Esophagus muscularis mucosa (tissue), 4 donors: ENCODE measurements around the gene HLCS. TPM values are rescaled to one million over a fixed set of nuclear protein-coding genes. Genes with fewer than 3 reads are reported as not detected.
A peak's percentile ranks its signal among the peaks of the same experiment; 100 is the strongest.

ENCODE experiments used
- DNase-seq: peaks from one replicate; pipeline ENCODE4 v3.0.0-alpha.2; 2017; ENCODE audit errors: extremely low spot score
- H3K27ac ChIP-seq, 4 donors: fragments of 200-600 bp; sonication (generic); replicated peaks in 1 of 4; 1 replicate in 3 of 4; 2 replicates in 1 of 4; pipeline ENCODE4 v1.5.1; 2016 to 2019; ENCODE audit warnings: mild to moderate bottlenecking in 1 of 4
- H3K27me3 ChIP-seq, 4 donors: fragments of 200-600 bp; sonication (generic); one replicate each; pipeline versions ENCODE4 v1.5.1 to v1.6.0; 2016 to 2019
- H3K36me3 ChIP-seq, 4 donors: fragments of 200-600 bp; sonication (generic); one replicate each; pipeline ENCODE4 v1.5.1; 2016 to 2019
- H3K4me1 ChIP-seq, 4 donors: fragments of 200-600 bp; sonication (generic); one replicate each; pipeline ENCODE4 v1.5.1; 2016 to 2019
- H3K4me3 ChIP-seq, 4 donors: fragments of 200-600 bp; sonication (generic); 1 replicate in 2 of 4; 2 replicates in 2 of 4; pipeline ENCODE4 v1.5.1; 2016 to 2019; ENCODE audit warnings: mild to moderate bottlenecking in 4 of 4, moderate library complexity in 1 of 4
- H3K9me3 ChIP-seq, 4 donors: fragments of 200-600 bp; sonication (generic); 1 replicate in 3 of 4; 2 replicates in 1 of 4; pipeline ENCODE4 v1.5.1; 2016 to 2019
- CTCF ChIP-seq, 3 experiments: fragments of 200-600 bp in 2 of 3; fragments of 450-650 bp in 1 of 3; sonication (generic) in 2 of 3; IDR thresholded peaks; one replicate each; pipeline ENCODE4 v1.5.1; 2017 to 2019; ENCODE audit warnings: antibody characterized with exemption in 3 of 3, mild to moderate bottlenecking in 2 of 3, moderate library complexity in 1 of 3
- EP300 ChIP-seq: sonication (generic); formaldehyde crosslinking; IDR thresholded peaks from one replicate; pipeline ENCODE4 v1.6.1; 2017; ENCODE audit warnings: antibody characterized with exemption
- POLR2A ChIP-seq: fragments of 450-650 bp; IDR thresholded peaks from one replicate; pipeline ENCODE4 v1.6.1; 2017; ENCODE audit warnings: antibody characterized with exemption, moderate library complexity, mild to moderate bottlenecking, low read depth
- POLR2AphosphoS5 ChIP-seq, 2 donors: sonication (generic); formaldehyde crosslinking; IDR thresholded peaks; one replicate each; pipeline ENCODE4 v1.6.1; 2017; ENCODE audit warnings: antibody characterized with exemption in 2 of 2
- WGBS: methylation state at CpG from one replicate; pipeline ENCODE4 v1.1.5; 2018; 5-methylcytosine and 5-hydroxymethylcytosine counted together
- intact Hi-C: fragments of 100-400 bp; cut with DNase I; formaldehyde crosslinking; loops from one replicate; pipeline ENCODE4 v1.15.1; 2023
- total RNA-seq, 4 donors: library from RNA; depleted of rRNA; stranded (reverse); fragments of >200 nt; gene quantifications; one replicate each; pipeline versions ENCODE4 v1.1.0 to v1.2.1, GENCODE V29; 2016

Gene HLCS
- total RNA-seq, 4 donors from 2014 or later = 15.9 to 25.3 (median 22.0) TPM

GRCh38 chr21:36918291-36918690 is 48.2 kb downstream of the HLCS start:
- H3K4me3 ChIP-seq = no peak overlapping the region
- DNase-seq = no peak
- TF ChIP-seq CTCF (IDR thresholded peaks at IDR 0.05) (no peak), EP300 (no peak), POLR2A (no peak), POLR2AphosphoS5 (IDR thresholded peaks at IDR 0.05) (no peak)
- H3K27me3 ChIP-seq = no peaks in the 10 kb centered on the region
- no peak overlapping the region for H3K27ac ChIP-seq
- H3K36me3 ChIP-seq = peaks cover 0 to 4% (median 0%) of the 10 kb centered on the region in 4 donors
- H3K4me1 ChIP-seq = peaks cover 7 to 19% (median 16%) of the 10 kb centered on the region in 4 donors
- 70% methylated on average over 4 of the region's 4 CpGs for WGBS
- H3K9me3 ChIP-seq = no peaks in the 10 kb centered on the region
- intact Hi-C loops = no loop called here

GRCh38 chr21:36917471-36918158 is 48.9 kb downstream of the HLCS start:
- TF ChIP-seq POLR2AphosphoS5 (IDR thresholded peaks at IDR 0.05) = no peak
- TF ChIP-seq CTCF (IDR thresholded peaks at IDR 0.05) = peak; percentile 29 to 39 (median 31)
- Histone ChIP-seq H3K27me3 (no peaks in the 10 kb centered on the region), H3K4me3 (no peak overlapping the region), H3K36me3 (peaks cover 0 to 4% (median 0%) of the 10 kb centered on the region in 4 donors), H3K9me3 (no peaks in the 10 kb centered on the region), H3K27ac (no peak overlapping the region), H3K4me1 (peaks cover 7 to 19% (median 16%) of the 10 kb centered on the region in 4 donors)
- intact Hi-C loops = no loop called here
- 71% methylated on average over 8 of the region's 8 CpGs for WGBS
- no peak for DNase-seq

- intact Hi-C loops = no loop called here
- H3K9me3 ChIP-seq = no peaks in the 10 kb centered on the region
Measured at GRCh38 chr21:36916718-36917117, 49.8 kb downstream of the HLCS start.

GRCh38 chr21:36915696-36916245 is 50.7 kb downstream of the HLCS start:
- peaks cover 0 to 4% (median 0%) of the 10 kb centered on the region in 4 donors for H3K36me3 ChIP-seq
- H3K4me1 ChIP-seq = peaks cover 7 to 22% (median 18%) of the 10 kb centered on the region in 4 donors
- WGBS = 93% methylated on average over 8 of the region's 8 CpGs
- no peak overlapping the region for H3K27ac ChIP-seq
- H3K4me3 ChIP-seq = no peak overlapping the region
- H3K27me3 ChIP-seq = no peaks in the 10 kb centered on the region
- intact Hi-C loops = no loop called here
- DNase-seq = no peak
- H3K9me3 ChIP-seq = no peaks in the 10 kb centered on the region
- TF ChIP-seq POLR2A (no peak), CTCF (IDR thresholded peaks at IDR 0.05) (no peak), POLR2AphosphoS5 (IDR thresholded peaks at IDR 0.05) (no peak)

More at GRCh38 chr21:36916718-36917117, 49.8 kb downstream of the HLCS start:
- Histone ChIP-seq H3K27me3 (no peaks in the 10 kb centered on the region), H3K27ac (no peak overlapping the region), H3K4me3 (no peak overlapping the region), H3K4me1 (peaks cover 7 to 19% (median 16%) of the 10 kb centered on the region in 4 donors), H3K36me3 (peaks cover 0 to 4% (median 0%) of the 10 kb centered on the region in 4 donors)
- no peak for DNase-seq
- WGBS = 98% methylated on average over 3 of the region's 3 CpGs
- TF ChIP-seq EP300 = no peak
- TF ChIP-seq CTCF (IDR thresholded peaks at IDR 0.05) = no peak
- TF ChIP-seq POLR2AphosphoS5 (IDR thresholded peaks at IDR 0.05) = no peak
- TF ChIP-seq POLR2A = no peak
